Skin epidermis (tissue), 12 donors: ENCODE data around the gene FZD10.
A peak's percentile ranks its signal among the peaks of the same experiment; 100 is the strongest.

ENCODE experiments used
- H3K27ac ChIP-seq, 21 experiments: fragments of 200-600 bp; sonication (generic) in 11 of 21; one replicate each; pipeline ENCODE4 v1.5.0; 2020; ENCODE audit warnings: mild to moderate bottlenecking in 3 of 21, inconsistent platforms in 2 of 21, moderate library complexity in 2 of 21
- H3K4me3 ChIP-seq, 7 experiments: fragments of 200-600 bp; sonication (generic) in 2 of 7; one replicate each; pipeline ENCODE4 v1.5.0; 2020; ENCODE audit warnings: inconsistent platforms in 2 of 7, mild to moderate bottlenecking in 2 of 7, moderate library complexity in 1 of 7

FZD10 gene

GRCh38 chr12:130147875-130148596, 14.2 kb upstream of the FZD10 start:
- no peak overlapping the region for H3K4me3 ChIP-seq
- H3K27ac ChIP-seq = no peak overlapping the region

DNA sequence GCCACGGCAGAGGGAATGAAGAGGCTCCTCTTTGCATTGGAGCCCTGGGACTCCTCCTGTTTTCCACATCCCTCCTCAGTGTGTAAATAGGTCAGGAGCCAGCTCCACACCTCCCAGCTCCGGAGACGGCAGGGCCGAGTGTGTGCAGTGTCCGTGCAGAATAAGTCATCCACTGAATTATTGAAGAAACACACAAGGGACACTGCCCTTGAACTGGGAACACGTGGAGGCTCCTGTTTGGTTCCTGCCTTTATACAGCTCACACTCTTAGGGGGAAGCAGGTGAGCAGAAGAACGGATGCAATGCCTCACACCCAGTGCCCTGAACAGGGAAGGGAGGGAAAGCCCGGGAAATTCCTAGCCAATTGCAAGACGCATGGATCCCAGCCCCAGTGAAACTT, 10.4 kb upstream of the FZD10 start:
- Histone ChIP-seq H3K4me3 (no peak overlapping the region), H3K27ac (no peak overlapping the region)

DNA sequence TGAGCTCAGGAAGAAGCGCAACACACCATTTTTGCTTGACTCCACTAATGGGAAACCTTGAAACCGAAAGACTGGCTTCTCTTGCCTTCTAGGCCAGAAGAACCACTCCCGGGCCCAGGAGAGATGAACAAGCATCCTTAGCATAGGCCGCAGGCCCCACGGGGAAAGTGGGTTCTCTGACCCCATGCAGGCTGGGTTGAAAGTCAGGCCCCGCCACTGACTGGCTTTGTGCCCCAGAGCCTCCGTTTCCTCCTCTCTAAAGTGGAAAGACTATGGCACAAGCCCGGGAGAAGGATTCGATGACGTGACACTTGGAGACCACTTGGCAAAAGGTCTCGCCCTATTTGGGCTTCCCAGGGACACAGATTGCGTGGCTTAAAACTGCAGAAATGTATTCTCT, 9.9 kb upstream of the FZD10 start:
- no peak overlapping the region for H3K27ac ChIP-seq
- H3K4me3 ChIP-seq = no peak overlapping the region

DNA sequence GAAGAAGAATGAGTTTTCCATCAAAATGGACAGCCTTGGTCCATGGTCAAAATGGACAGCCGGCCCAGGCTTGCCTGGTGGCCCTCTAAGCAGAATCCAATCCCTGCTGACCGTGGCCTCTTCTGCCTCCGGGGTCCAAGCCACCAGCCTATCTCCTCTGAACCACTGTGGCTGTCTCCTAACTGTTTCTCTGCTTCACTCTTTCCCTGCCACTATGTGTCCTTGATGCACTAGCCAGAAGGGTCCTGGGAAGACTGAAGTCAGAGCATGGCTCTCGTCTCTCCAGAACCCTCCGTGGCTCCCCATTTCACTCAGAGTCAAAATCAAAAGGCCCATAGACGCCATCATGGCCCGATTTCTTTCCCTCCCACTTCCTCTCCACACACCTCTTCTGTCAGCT, 8.5 kb upstream of the FZD10 start:
- no peak overlapping the region for H3K4me3 ChIP-seq
- H3K27ac ChIP-seq = no peak overlapping the region

DNA sequence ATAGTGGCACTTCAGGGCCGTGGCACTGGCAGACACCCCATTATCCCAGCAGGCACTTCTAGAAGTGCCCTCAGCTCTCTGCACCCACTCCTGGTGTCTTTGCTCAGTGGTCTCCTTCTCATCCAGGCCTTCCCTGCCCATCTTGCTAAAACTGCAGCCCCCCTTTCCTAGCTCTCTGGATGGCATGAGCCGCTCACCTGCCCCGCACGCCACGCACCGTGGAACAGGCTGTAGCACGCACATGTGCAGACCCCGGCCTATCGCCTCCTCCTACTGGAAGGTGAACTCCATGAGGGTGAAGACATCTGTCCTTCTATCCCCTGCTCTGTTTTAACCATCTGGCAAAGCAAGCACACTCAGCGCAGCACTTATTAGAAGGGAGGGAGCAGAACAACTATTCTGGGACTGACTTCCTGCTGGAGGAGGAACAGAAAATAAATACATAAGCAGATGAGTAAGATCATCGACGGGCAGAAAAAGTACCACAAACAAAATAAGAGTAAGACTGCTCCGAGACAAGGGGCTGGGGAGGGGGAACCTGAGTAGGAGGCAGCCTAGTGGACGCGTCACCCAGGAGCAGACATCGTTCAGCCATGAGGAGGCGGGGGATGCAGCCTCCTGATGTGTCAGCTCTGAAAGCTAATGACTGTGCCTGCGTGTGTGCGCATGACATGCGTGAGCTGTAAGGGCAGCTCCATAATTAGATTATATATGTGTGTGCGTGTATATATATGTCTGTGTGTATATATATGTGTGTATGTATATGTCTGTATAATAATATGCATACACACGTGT, 7.8 kb upstream of the FZD10 start:
- H3K27ac ChIP-seq = no peak overlapping the region
- no peak overlapping the region for H3K4me3 ChIP-seq

GRCh38 chr12:130155416-130156073, 6.7 kb upstream of the FZD10 start:
- H3K4me3 ChIP-seq = no peak overlapping the region
- no peak overlapping the region for H3K27ac ChIP-seq

- Histone ChIP-seq H3K4me3 (no peak overlapping the region), H3K27ac (no peak overlapping the region)
Observed at GRCh38 chr12:130156652-130157275, 5.5 kb upstream of the FZD10 start.

DNA sequence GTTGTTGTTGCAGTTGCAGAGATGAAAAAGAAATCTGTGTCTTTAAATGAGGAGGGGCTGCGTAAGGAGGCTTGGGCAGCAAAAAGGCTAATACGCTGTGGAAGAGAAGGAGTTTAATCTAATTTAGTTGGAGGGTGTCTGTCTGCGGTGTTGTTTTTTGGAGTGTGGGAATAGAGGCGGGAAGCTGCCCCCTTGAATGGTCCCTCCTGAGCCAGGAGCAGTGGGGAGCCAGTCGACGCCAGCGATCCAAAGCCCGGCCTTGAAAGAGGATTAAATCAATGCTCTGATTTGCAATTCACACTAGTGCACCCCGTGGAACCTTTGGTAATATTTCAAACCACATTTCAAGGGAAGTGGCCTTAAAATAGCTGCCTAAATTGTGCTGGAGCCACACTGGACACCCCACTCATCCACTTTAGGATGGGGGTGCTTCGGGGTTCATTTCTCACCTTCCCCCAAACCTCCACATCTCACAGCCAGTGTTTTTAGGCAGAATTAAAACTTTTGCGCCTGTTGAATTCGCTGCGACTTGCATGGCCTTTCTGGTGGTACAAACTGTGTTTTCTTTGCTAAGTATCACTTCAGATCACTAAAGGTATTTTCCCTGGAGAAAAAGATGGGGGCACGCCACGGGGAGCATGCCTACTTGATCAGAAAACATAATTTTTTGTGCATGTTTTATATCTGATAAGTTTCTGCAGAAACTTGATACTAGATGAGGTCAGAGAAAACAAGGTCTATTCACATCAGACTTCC, 4.1 kb upstream of the FZD10 start:
- Histone ChIP-seq H3K27ac (no peak overlapping the region), H3K4me3 (no peak overlapping the region)

DNA sequence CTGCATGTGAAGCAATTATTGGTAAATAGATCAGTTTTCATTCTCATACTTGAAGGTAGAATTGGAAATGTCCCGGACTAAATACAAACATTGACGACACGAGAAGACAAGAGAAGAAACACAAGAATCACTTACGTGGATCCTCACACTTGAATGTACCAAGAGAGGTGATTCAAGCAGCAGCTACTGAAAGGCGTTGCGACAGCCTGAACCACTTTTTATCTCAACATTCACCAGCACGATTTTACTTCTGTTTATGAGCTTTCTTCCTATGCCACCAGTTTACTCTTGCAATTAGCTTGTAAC, 3.6 kb upstream of the FZD10 start:
- no peak overlapping the region for H3K27ac ChIP-seq
- H3K4me3 ChIP-seq = no peak overlapping the region

- peak overlapping the region in 7 of 21 experiments; percentile 31 to 80 (median 60) for H3K27ac ChIP-seq
Observed at GRCh38 chr12:130160306-130160705, 2.0 kb upstream of the FZD10 start.

DNA sequence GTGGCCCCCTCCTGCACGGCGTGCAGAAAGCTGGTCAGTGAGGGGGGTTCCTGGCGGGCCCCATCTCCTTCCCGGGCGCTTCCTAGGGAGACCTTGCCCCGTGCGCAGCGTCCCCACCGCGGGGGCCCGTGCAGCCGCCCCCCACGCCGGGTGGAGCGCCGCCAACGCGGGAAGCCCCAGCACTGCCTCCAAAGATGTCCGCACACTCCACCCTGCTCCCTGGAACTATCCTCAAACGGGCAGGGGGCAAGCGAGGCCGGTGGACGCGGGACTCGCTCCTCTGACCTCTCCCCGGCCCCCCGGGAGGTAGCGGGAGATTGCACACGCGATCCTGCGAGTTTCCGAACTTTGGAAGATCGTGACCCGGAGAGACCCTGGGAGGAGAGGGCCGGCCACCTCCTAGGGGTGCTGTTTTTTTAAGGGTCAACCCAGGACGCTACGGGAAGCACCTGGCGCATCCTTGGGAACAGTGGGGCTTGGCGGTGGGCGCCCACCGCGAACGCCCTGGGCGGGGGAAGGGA, 1.5 kb upstream of the FZD10 start:
- H3K27ac ChIP-seq = peak overlapping the region in 9 of 21 experiments; percentile 8 to 80 (median 58)
- H3K4me3 ChIP-seq = peak overlapping the region; percentile 36 to 61 (median 49)

More at GRCh38 chr12:130160306-130160705, 2.0 kb upstream of the FZD10 start:
- peak overlapping the region in 3 of 7 experiments; percentile 36 to 61 (median 49) for H3K4me3 ChIP-seq

DNA sequence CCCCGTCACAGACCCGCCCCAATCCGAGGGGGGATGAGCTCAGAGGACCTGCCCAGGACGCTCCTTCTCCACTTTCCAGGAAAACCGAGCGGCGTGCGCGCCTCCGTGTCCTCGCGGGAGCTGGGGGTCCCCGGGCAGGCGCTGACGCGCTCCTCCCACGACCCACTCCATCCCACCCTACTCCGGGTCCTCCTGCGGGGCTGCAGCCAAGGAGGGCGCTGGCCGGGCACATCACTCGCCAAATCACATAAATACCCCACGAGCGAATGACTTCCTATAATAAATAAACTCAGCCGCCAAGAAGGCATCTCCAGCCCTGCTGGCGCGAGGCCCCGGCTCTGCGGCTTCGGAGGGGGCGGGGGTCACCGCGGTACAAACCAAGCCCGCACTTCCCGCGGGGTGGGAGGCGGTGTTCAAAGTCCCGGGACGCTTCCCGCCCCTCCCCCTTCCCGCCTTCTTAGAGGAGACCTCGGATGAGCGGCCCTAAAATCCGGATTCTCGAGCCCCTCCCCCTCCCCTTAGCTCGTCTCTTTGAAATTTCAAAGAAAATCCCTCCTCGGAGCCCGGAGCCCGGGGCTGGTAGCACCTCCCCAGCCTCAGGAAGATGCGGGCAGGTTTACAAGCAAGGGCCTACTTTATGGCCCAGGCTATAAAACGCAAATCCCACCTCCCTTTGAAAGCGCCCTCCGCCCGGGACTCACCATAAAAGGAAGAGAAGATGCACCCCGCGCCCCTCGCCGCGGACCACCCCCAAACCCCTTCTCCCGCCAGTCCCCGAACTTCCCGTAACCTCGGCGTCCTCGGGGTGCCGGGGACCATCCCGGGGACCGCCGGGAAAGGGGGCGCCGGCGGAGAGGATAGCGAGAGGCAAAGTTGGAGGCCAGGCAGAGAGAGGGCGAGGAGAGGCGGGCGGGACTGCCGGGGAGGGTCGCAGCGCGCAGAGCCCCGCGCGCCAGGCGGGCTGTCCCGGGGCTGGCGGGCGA, 712 bp upstream of the FZD10 start:
- H3K27ac ChIP-seq = peak overlapping the region in 17 of 21 experiments; percentile 31 to 82 (median 67)
- H3K4me3 ChIP-seq = peak overlapping the region; percentile 36 to 61 (median 49)

DNA sequence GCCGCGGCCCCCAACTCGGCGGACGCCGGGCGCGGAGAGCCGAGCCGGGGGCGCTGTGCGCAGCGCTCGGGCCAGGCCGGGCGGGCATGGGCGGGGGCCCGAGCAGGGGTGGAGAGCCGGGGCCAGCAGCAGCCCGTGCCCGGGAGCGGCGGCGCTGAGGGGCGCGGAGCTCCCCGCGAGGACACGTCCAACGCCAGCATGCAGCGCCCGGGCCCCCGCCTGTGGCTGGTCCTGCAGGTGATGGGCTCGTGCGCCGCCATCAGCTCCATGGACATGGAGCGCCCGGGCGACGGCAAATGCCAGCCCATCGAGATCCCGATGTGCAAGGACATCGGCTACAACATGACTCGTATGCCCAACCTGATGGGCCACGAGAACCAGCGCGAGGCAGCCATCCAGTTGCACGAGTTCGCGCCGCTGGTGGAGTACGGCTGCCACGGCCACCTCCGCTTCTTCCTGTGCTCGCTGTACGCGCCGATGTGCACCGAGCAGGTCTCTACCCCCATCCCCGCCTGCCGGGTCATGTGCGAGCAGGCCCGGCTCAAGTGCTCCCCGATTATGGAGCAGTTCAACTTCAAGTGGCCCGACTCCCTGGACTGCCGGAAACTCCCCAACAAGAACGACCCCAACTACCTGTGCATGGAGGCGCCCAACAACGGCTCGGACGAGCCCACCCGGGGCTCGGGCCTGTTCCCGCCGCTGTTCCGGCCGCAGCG, 639 bp downstream of the FZD10 start:
- Histone ChIP-seq H3K27ac (peak overlapping the region in 17 of 21 experiments; percentile 31 to 80 (median 63)), H3K4me3 (peak overlapping the region; percentile 36 to 61 (median 49))

DNA sequence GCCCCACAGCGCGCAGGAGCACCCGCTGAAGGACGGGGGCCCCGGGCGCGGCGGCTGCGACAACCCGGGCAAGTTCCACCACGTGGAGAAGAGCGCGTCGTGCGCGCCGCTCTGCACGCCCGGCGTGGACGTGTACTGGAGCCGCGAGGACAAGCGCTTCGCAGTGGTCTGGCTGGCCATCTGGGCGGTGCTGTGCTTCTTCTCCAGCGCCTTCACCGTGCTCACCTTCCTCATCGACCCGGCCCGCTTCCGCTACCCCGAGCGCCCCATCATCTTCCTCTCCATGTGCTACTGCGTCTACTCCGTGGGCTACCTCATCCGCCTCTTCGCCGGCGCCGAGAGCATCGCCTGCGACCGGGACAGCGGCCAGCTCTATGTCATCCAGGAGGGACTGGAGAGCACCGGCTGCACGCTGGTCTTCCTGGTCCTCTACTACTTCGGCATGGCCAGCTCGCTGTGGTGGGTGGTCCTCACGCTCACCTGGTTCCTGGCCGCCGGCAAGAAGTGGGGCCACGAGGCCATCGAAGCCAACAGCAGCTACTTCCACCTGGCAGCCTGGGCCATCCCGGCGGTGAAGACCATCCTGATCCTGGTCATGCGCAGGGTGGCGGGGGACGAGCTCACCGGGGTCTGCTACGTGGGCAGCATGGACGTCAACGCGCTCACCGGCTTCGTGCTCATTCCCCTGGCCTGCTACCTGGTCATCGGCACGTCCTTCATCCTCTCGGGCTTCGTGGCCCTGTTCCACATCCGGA, 1.4 kb downstream of the FZD10 start:
- Histone ChIP-seq H3K4me3 (peak overlapping the region; percentile 36 to 61 (median 49)), H3K27ac (peak overlapping the region in 2 of 21 experiments; percentile 10 to 75)

DNA sequence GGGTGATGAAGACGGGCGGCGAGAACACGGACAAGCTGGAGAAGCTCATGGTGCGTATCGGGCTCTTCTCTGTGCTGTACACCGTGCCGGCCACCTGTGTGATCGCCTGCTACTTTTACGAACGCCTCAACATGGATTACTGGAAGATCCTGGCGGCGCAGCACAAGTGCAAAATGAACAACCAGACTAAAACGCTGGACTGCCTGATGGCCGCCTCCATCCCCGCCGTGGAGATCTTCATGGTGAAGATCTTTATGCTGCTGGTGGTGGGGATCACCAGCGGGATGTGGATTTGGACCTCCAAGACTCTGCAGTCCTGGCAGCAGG, 1.9 kb downstream of the FZD10 start:
- Histone ChIP-seq H3K27ac (no peak overlapping the region), H3K4me3 (no peak overlapping the region)

DNA sequence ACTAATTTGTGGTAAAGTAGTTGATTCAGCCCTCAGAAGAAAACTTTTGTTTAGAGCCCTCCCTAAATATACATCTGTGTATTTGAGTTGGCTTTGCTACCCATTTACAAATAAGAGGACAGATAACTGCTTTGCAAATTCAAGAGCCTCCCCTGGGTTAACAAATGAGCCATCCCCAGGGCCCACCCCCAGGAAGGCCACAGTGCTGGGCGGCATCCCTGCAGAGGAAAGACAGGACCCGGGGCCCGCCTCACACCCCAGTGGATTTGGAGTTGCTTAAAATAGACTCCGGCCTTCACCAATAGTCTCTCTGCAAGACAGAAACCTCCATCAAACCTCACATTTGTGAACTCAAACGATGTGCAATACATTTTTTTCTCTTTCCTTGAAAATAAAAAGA, 2.7 kb downstream of the FZD10 start:
- Histone ChIP-seq H3K4me3 (no peak overlapping the region), H3K27ac (no peak overlapping the region)

GRCh38 chr12:130166306-130166705, 4.0 kb downstream of the FZD10 start:
- Histone ChIP-seq H3K27ac (no peak overlapping the region), H3K4me3 (no peak overlapping the region)
